ENCODE data around the gene ZNF778.
A peak's percentile ranks its signal among the peaks of the same experiment; 100 is the strongest.

The ZNF778 gene

DNA sequence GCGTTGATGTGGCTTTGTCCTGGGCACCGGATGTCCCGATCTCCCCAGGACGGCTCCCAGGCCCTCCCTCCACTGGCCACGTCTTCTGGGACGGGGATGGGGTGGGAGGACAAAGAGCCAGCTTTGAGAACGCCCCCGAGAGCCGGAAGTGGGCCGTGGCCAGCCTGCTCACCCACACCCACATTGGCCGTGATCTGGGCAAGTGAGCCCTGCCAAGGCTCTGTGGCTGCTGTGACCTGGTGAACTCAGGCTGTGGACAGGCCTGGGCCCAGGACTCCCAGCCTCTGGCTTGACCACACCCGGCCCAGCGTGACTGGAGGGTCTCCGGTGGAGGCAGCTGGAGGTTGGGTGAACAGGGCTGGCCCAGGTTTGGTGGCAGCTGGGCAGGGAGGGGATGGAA lies 42.6 kb upstream of the ZNF778 start:
- H3K4me1 ChIP-seq (ENCODE audit: control insufficient read depth, insufficient read depth, low read length) = peaks cover 3% of the 10 kb centered on the region; the same call in 1 of the 2 replicates
- no peak overlapping the region for H3K4me3 ChIP-seq (ENCODE audit: low read depth, low read length)
- POLR2A ChIA-PET = no interaction called here
- CTCF ChIA-PET = interaction anchor here (1.1 to 1.3 kb wide), 2 partner anchors 41 to 438 kb away, joined by 3 to 6 read pairs; no protein-coding TSS in a partner anchor
- TF ChIP-seq ZBTB7A (tag by site-specific recombination; IDR thresholded peaks at IDR 0.05; ENCODE audit: low read depth) = no peak
- TF ChIP-seq ZFP69B (tag by site-specific recombination; IDR thresholded peaks at IDR 0.05) = no peak
- no peak for TF ChIP-seq OSR2 (tag by site-specific recombination; IDR thresholded peaks at IDR 0.05)
- no peak for TF ChIP-seq KLF7 (tag by site-specific recombination; IDR thresholded peaks at IDR 0.05; ENCODE audit: borderline replicate concordance)
- no peak for TF ChIP-seq ZNF704 (tag by site-specific recombination; IDR thresholded peaks at IDR 0.05)
- no peak for TF ChIP-seq ZNF510 (tag by site-specific recombination; IDR thresholded peaks at IDR 0.05; ENCODE audit: insufficient replicate concordance)
- TF ChIP-seq, protein P1, sequence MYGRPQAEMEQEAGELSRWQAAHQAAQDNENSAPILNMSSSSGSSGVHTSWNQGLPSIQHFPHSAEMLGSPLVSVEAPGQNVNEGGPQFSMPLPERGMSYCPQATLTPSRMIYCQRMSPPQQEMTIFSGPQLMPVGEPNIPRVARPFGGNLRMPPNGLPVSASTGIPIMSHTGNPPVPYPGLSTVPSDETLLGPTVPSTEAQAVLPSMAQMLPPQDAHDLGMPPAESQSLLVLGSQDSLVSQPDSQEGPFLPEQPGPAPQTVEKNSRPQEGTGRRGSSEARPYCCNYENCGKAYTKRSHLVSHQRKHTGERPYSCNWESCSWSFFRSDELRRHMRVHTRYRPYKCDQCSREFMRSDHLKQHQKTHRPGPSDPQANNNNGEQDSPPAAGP (tag by site-specific recombination; IDR thresholded peaks at IDR 0.05) = no peak
- TF ChIP-seq ZNF292 (tag by site-specific recombination; IDR thresholded peaks at IDR 0.05; ENCODE audit: borderline replicate concordance, low read depth) = no peak
- TF ChIP-seq ZNF610 (tag by site-specific recombination; IDR thresholded peaks at IDR 0.05; ENCODE audit: borderline replicate concordance) = no peak
- TF ChIP-seq ZNF239 (tag by site-specific recombination; IDR thresholded peaks at IDR 0.05) = no peak
- no peak for TF ChIP-seq ZNF791 (tag by site-specific recombination; IDR thresholded peaks at IDR 0.05)
- no peak for TF ChIP-seq ZNF10 (tag by site-specific recombination; IDR thresholded peaks at IDR 0.05)
- TF ChIP-seq, protein P2, sequence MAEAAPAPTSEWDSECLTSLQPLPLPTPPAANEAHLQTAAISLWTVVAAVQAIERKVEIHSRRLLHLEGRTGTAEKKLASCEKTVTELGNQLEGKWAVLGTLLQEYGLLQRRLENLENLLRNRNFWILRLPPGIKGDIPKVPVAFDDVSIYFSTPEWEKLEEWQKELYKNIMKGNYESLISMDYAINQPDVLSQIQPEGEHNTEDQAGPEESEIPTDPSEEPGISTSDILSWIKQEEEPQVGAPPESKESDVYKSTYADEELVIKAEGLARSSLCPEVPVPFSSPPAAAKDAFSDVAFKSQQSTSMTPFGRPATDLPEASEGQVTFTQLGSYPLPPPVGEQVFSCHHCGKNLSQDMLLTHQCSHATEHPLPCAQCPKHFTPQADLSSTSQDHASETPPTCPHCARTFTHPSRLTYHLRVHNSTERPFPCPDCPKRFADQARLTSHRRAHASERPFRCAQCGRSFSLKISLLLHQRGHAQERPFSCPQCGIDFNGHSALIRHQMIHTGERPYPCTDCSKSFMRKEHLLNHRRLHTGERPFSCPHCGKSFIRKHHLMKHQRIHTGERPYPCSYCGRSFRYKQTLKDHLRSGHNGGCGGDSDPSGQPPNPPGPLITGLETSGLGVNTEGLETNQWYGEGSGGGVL (tag by site-specific recombination; IDR thresholded peaks at IDR 0.05) = no peak
- H3K9me3 ChIP-seq (ENCODE audit: control insufficient read depth, insufficient read depth, low read depth, low read length) = no peaks in the 10 kb centered on the region
- no peak overlapping the region for H3K27ac ChIP-seq (ENCODE audit: extremely low read depth, low read depth, low read length)
- no peaks in the 10 kb centered on the region for H3K36me3 ChIP-seq (ENCODE audit: control insufficient read depth in 2 of 2, insufficient read depth in 1 of 2, low read length in 2 of 2)

DNA sequence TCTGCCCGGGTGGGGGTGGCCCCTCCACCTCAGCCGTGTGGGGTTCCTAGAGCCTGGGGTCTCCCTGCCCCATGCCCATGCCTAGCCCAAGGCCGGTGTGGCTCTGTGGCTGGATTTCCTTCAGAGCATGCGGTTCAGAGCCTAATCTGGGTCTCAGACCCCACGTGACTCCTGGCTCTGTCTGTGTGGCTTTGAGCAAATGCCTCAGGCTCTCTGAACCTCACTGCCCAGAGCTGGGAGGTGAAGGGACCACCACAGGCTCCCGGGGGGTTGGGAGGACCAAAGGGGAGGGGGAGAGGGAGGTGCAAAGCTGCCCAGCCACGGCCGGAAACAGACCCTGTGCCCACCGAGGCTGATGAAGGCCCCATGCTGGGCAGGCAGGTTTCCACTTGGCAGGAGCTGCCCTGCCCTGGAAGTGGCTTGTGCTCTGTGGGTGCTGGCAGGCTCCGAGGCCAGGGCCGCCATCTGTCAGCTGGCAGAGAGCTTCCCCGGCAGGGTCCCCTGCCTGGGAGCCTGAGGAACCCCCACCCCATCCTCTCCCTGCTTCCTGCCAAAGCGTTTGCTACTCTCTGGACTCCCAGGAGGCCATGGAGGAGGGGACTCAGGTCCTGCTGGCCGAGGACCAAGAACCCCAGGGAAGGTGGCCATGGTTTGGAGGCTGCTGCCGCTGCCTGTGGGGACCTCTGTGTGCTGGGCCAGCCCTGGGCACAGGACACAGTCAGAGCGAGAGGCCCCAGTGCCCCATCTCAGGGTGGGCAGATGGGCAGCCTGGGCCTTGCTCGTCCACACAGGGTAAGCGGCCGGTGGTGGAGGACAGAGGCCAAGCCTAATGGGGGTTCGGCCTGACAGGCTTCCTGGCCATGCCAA lies 42.0 kb upstream of the ZNF778 start:
- no peak overlapping the region for H3K27ac ChIP-seq (ENCODE audit: extremely low read depth, low read depth, low read length)
- TF ChIP-seq, protein P3, sequence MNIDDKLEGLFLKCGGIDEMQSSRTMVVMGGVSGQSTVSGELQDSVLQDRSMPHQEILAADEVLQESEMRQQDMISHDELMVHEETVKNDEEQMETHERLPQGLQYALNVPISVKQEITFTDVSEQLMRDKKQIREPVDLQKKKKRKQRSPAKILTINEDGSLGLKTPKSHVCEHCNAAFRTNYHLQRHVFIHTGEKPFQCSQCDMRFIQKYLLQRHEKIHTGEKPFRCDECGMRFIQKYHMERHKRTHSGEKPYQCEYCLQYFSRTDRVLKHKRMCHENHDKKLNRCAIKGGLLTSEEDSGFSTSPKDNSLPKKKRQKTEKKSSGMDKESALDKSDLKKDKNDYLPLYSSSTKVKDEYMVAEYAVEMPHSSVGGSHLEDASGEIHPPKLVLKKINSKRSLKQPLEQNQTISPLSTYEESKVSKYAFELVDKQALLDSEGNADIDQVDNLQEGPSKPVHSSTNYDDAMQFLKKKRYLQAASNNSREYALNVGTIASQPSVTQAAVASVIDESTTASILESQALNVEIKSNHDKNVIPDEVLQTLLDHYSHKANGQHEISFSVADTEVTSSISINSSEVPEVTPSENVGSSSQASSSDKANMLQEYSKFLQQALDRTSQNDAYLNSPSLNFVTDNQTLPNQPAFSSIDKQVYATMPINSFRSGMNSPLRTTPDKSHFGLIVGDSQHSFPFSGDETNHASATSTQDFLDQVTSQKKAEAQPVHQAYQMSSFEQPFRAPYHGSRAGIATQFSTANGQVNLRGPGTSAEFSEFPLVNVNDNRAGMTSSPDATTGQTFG (tag by site-specific recombination; IDR thresholded peaks at IDR 0.05; ENCODE audit: borderline replicate concordance) = no peak
- TF ChIP-seq ZNF426 (tag by site-specific recombination; IDR thresholded peaks at IDR 0.05) (no peak), GLIS1 (tag by site-specific recombination; IDR thresholded peaks at IDR 0.05) (peak; percentile 66), ZNF37A (tag by site-specific recombination; IDR thresholded peaks at IDR 0.05) (no peak), FEZF1 (tag by site-specific recombination; IDR thresholded peaks at IDR 0.05) (no peak), ZNF768 (tag by site-specific recombination; IDR thresholded peaks at IDR 0.05) (0 out of 2 replicates have a peak, but pooled peaks have one; percentile 49), ZIC2 (tag by site-specific recombination; IDR thresholded peaks at IDR 0.05) (peak; percentile 78), ZNF433 (tag by site-specific recombination; IDR thresholded peaks at IDR 0.05; ENCODE audit: low read depth) (no peak)
- TF ChIP-seq, protein P4, sequence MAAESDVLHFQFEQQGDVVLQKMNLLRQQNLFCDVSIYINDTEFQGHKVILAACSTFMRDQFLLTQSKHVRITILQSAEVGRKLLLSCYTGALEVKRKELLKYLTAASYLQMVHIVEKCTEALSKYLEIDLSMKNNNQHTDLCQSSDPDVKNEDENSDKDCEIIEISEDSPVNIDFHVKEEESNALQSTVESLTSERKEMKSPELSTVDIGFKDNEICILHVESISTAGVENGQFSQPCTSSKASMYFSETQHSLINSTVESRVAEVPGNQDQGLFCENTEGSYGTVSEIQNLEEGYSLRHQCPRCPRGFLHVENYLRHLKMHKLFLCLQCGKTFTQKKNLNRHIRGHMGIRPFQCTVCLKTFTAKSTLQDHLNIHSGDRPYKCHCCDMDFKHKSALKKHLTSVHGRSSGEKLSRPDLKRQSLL (tag by site-specific recombination; IDR thresholded peaks at IDR 0.05) = no peak
- ChIA-PET CTCF (interaction anchor here (1.1 to 1.3 kb wide), 2 partner anchors 41 to 438 kb away, joined by 3 to 6 read pairs; no protein-coding TSS in a partner anchor), POLR2A (no interaction called here)
- H3K4me3 ChIP-seq (ENCODE audit: low read depth, low read length) = no peak overlapping the region
- H3K9me3 ChIP-seq (ENCODE audit: control insufficient read depth, insufficient read depth, low read depth, low read length) = no peaks in the 10 kb centered on the region
- no peaks in the 10 kb centered on the region for H3K36me3 ChIP-seq (ENCODE audit: control insufficient read depth in 2 of 2, insufficient read depth in 1 of 2, low read length in 2 of 2)
- peaks cover 3% of the 10 kb centered on the region; the same call in 1 of the 2 replicates for H3K4me1 ChIP-seq (ENCODE audit: control insufficient read depth, insufficient read depth, low read length)
